D341Med (cell line): ENCODE results near the gene MAPK12.
A peak's percentile ranks its signal among the peaks of the same experiment; 100 is the strongest.

Experiments
- DNase-seq: peaks from one replicate; pipeline ENCODE4 v3.0.0; 2012; ENCODE audit warnings: low spot score

MAPK12 gene

DNA sequence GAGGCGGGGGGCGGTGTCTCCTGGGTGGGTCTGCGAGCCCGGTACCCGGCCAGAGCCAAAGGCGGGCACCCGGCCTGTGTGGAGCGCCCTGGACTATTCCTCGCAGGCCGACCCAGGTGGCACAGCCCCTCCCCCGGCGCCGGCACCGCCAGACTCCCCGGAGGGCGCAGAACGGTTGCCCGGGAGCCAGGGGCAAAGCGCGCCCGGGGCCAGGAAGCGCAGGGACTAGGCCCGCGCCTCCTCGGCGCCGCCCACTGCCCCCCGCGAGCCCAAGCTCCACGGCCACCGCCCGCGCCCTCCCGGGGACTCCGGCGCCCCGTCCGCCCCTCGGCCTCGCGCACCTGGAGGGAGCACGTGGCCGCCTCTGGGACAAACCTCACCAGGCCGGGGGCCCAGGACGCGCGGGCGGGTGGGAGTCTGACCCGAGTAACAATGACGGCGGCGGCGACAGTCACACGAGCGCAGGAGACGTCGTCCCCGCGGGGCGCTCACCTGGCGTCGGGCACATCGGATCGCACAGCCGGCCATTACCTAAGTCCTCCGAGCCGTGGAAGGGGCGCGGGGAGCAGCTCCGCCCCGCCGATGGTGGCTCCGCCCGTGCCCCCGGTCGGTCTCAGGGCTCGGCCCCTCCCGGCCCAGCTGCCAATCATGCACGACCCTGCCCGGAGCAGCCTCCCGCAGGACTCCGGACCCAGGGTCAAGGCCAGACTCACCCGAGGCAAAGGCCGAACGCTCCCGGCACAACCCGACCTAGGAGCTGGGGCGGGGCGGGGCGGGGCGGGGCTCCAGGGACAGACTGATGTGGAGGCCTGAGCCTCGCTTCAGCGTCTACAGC lies 38.5 kb upstream of the MAPK12 start:
- no peak for DNase-seq

DNA sequence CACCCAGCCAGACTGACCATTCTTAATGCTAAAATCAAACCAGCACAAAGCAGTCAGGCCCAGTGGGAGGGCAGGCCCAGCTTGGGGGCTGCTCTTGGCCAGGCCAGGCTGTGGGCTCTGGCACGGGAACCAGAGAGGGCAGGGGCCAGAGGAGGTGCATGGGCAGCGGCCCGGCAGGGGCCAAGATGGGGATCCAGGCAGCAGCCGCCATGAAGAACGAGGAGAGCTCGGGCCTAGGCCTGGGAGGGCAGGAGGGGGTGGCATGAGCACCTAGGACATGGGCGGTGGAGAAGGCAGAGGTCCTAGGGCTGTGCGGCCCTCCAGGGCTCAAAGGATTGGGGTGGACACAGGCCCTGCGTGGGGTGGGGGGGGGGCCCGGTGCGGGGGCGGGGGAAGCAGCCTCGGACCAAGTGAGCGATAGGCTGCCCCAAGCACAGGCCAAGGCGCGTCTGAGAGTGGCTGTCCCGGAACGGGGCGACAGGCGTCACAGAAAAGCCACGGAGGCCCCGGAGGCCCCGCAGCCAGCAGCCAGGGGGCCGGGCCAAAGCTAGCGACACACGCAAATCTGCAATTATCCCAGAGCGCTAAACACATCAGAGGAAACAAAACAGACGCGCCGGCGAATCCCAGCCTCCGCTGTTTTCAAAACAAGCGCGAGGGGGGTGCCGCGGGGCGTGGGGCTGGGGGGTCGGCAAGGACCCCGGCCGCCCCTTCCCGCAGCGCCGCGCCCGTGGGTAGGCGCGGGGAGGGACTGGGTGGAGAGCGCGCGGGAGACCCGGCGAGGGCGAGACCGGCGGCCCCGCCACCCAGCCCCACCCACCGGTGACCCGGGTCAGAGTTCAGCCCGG lies 37.7 kb upstream of the MAPK12 start:
- peak; percentile 76 for DNase-seq

DNA sequence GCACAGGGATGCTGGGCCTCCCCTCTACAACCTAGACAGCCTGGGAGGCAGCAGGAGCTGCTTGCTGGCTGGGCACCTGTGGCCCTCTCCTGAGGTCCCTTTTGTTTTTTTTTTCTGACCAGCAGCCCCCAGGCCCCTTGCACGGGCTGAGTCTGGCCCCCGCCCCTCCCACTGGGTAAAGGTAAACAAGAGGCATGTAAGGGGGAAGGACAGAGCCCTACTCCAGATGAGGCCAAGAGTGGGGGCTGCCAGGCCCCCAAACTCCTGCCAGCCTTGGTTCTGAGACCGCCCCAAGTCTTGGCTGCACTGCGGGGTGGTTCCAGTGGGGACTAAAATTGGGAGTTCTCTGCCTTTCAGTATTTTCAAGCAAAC lies 36.8 kb upstream of the MAPK12 start:
- no peak for DNase-seq

DNA sequence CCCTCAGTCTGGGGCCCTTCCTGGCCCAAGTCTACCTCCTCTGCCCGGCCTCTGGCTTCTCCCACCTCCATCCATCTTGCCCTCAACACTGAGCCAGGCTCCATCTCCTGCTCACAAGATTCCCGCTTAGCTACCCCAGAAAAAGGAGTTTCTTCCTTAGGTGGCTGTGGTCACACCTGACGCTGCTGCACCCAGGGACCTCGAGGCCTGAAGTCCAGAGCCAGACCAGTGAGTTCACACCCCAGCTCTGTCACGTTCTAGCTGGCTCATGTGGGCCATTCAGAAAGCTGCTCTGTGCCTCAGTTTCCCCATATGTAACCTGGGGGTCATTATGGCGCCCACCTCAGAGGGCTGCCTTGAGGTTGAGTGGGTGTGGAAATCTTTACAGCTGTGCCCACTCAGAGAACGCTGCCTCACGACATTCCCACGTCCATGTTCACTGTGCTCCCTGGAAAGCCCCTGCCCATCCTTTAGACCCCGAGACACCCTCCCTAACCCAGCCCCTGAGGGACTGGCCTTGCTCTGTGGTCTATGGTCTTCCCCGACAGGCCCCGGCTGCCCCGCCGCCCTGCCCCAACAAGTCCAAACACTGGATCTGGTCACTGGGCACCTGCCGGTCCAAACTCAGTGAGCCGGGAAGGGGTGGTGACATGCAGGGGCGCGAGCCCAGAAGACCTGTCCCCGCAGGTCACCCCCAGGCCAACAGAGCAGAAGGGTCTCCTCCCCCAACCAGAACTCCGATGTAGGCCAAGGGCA lies 36.2 kb upstream of the MAPK12 start:
- no peak for DNase-seq

DNA sequence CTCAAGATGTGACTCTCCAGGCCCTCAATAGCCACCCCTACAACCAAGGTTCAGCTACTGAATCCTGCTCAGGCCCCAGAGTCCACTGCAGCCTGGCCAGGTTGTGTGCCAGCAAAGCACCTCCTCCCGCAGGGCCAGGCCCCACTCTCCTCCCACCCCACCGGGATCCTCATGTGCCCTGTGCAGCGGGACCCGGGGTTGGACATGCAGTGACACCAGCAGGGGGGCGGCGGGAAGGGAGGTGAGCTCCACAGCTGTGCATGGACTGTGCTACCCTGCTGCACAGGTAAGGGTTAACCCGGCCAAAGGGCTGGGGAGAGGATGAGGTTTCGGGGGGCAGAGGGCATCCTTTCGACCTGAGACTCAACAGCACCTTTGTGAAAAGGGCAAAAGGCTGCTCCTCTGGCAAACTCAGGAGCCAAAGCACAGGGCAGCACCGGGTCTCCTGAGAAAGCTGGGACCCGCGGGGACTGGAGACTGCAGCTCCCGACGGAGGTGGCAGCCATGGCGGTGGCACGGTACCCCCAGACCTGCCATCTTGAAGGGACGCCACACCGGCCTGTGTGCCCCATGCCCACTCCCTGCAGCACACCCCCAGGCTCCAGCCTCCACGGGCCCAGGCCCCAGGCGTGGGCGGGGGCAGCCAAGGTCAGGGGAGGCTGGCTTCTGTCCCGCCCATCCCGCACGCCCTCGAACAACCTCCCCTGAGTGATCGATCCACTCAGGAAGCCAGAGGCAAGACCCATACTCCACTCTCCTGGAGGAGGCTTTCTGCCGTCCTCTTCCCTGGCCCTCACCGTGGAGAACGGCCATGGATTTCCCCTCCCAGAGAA lies 35.4 kb upstream of the MAPK12 start:
- DNase-seq: no peak

- no peak for DNase-seq
These were observed 32.8 kb upstream of the MAPK12 start for GRCh38 chr22:50294319-50294656.

DNA sequence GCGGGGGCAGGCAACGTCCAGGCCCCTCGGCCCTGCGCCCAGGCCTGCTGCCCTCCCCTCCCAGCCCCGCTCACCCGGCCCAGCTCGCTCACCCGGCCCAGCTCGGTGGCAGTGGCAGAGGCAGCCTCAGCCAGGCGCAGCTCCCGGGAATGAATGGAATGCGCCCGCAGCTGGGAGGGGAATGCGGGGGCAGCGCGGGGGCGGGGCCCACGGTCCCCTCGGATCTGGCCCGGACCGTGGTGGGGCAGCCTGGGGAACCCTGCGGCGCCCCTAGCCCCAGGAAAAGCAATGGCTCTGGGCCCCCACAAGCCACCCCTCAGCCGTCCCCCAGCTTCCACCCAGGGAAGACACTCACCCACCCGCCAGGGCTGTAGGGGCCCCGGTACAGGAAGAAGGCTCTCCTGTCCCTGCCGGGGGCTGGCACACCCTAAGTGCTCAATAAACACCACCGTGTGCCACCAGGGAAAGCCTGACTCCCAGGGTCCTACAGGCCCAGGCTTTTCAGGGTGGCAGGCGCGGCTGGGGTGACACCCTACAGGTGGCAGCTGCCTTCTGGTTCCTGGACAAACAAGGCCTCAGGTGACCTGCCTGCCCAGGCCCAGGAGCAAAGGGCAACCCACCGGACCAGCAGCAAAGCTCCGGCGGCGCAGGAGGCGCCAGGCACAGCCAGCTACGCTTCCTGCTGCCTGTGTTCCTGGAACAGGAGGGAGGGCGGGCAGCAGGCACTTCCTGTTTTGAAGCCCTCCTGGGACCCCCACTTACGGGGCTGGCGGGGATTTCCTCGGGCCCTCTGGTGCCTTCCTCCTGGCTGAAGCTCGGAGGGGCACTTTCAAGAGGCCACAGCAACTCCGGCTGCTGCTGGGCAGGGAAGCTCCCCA lies 32.2 kb upstream of the MAPK12 start:
- DNase-seq: no peak

DNA sequence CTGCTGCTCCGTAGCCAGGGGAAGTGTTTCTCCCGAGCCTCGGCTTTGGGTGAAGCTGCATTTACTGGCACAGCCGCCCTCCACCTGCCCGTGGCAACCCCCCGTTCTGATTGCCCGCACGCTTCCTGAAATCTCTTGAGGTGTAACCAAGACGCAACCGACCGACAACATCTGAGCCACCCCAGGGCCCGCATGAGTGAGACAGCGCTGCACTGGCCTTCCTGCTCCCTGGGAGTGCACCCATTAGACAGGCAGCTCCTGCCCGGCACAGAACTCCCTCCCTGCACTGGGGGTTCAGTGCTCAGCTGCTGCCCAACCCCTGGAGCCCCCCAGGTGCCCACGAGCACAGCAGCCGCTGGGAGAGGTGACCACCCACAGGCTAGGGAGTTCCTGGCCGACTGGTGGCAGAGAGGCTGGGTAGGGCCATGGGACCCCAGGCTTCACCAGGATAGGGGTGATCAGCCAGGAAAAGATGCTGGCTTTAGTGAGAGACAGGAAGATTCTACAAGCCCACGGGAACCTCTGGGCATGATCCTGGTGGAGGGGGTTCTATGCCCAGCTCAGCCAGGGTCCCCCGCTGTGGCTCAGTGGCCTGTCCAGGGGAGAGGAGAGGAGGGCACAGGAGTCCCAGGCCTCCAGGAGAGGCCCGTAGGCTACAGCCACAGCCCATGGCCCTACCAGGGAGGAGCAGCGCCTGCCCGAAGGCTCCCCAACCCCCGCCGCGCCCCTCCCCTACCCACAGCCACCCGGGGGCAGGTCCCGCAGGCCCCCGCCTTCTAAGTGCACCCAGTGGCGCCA lies 31.4 kb upstream of the MAPK12 start:
- DNase-seq: no peak

DNA sequence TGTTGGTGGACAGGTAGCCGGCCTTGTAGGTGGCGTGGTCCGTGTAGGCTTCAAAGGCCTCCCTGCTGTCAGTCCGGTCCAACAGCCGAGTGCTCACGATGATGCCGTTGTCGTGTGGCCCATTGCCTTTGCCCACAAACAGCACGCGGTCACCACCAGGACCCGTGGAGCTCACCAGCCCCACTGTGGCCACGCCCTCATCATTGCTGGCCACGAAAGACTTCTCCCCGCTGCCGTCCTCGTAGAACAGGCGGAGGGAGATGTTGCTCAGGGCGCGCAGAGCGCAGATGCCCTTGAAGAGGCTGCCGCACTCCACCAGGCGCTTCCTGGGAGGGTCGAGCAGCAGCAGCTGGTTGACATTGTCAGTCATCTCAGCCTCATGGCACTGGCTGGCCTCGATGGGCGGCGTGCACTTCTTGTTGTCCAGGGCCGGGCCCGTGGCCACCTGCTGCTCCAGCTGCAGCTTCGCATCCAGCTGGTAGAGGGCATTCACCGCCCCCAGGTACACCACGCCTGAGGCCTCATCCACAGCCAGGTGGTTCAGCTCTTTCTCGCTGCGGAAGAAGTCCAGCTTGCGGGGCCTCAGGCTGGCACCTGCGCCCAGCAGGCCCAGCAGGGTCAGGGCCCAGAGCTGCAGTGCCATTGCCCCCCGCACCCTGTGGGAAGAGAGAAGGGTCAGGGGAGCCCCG lies 28.6 kb upstream of the MAPK12 start:
- no peak for DNase-seq

DNA sequence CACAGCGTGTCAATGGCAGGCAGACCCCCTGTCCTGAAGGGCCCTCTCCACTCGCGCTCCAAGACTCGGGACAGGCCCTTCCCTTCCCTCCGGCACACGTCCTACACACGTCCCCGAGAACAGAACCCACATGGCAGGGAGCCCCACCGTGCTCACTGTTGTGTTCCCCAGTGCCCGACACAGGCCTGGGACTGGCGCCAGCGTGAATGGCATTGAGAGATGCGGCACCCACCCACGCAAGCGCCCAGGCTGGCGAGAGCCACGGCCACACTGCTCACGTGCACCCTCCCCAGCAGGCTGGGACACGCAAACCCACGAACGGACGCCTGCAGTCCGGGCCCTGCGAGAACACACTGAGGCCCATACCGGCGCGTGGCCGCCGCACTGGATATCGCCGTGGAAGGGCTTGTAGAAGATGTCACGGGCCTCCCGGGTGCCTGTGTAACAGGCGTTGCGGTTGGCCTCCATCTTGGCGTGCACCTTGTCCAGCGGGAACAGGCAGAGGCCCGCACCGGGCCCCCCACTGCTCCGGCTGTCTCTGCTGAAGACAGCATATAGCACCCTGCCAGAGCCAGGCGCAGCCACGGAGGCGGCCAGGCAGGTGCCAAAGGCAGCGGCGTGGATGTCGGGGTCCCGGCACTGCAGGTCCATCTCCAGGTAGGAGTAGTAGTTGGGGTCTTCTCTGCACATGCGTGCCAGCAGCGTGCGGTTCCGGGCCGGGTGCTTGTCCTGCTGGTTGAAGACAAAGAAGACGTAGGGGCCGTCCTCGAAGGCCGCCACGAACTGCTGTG lies 27.9 kb upstream of the MAPK12 start:
- DNase-seq: no peak

DNA sequence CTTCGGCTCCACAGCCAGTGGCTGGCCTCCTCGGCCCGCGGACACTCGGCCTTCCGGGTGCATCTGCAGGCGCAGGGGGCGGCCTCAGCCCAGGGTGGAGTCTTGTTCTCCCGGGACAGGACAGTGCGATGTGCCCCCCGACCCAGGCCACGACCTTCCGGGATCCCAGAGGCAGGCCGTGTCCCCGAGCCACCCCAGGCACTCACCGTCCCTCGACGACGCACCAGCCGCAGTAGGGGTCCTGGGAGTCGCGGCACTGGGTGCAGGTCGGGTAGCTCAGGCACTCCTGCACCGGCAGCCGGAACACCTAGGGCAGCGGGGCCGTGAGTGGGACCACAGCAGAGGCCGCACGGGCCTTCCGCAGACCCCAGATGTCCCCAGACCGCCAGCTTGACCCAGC lies 26.2 kb upstream of the MAPK12 start:
- no peak for DNase-seq

- no peak for DNase-seq
These were observed 25.3 kb upstream of the MAPK12 start for GRCh38 chr22:50286701-50287318.

GRCh38 chr22:50286275-50286674 lies 24.8 kb upstream of the MAPK12 start:
- DNase-seq: no peak

GRCh38 chr22:50285568-50286229 lies 24.2 kb upstream of the MAPK12 start:
- no peak for DNase-seq

DNA sequence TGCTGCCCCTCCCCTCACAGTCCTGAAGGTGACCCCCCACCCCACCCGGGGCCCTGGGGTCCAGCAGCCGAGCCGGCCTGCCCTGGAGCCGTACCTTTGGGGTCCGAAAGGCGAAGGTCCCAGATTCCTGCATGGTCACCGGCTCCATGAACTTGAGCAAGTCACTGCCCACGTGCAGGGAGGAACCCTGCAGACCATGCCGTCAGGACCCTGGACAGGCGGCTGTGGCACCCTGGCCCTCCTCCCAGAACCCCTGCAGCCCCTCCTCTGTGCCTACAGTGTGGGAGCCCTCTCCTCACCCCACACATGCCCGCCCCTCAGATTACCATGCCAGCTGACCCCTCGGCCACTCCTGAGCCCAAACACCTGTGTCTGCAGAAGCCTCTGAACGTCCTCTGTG lies 23.0 kb upstream of the MAPK12 start:
- DNase-seq: no peak

DNA sequence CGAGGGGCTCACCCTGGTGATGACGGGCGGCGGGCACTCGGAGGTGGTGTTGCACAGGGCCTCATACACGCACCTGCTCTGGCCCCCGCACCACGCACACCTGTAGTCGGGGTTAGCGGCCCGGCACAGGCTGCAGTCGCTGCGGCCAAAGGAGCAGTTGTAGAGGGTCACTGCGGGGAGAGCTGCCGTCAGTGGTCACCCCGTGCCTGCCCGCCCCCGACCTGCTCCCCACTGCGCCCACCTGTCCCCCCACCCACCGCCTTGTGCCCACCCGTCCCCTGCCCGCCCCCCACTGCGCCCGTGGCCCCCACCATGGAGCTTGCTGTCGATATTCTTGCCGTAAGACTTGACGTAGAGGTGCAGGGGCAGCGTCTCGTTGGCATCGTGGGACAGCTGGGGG lies 22.3 kb upstream of the MAPK12 start:
- DNase-seq: no peak

- no peak for DNase-seq
These were observed 21.1 kb upstream of the MAPK12 start for GRCh38 chr22:50282361-50283155.
